ENCODE data around the gene PANX2. TPM values are rescaled to one million over a fixed set of nuclear protein-coding genes. Genes with fewer than 3 reads are reported as not detected.
A peak's percentile ranks its signal among the peaks of the same experiment; 100 is the strongest.

PANX2 gene
- total and polyA plus RNA-seq, 2 of the 13 experiments (the other 11 are each of a cell fraction or from before 2014, with no cell fraction given), result 0.15 to 1.1 TPM

DNA sequence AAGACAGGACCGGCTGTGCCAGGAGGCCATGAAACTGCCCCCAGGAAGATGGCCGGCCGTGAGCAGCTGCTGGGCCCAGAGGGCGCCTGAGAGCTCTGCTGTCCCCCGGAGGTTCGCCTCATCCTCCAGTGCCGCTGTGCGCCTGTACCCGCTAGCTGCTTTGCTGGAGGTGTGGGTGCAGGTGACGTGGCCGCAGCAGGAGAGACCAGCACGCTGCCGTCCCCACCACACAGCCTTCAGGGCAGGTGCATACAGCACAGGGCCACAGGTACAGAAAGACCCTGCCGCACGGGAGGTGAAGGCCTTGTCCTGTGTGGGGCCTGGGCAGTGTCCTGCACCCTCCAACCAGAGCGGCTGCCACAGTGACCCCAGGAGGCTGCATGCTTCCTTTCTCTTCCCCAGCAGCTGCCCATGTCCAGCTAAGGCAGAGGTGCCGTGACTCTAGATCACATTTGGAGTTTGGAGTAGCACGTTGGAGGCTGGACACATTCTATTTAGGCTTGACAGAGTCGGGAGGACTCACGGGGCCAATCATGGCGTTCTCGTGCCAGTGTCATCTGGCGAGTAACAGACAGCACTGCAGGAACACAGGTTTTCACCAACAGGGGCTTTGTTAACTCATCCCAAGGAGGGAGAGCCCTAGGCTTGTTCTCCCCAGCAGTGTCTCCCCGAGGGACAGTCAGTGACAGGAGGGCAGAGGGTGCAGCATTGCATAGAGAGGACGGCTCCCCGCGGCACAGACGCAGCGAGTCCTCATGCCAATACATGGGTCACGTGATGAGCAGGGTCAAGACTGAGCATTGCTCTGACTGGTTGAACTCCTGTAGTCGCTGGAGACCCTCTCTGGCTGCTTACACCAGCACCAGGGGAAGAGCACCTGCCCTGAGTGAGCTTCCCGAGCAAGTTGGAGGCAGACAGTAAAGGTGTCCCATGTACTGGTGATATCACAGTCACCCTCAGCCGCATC, 18.7 kb upstream of the PANX2 start:
- intact Hi-C loops (cut with micrococcal nuclease; ENCODE audit: unreplicated experiment) (no loop called here), in situ Hi-C loops (cut with HindIII; ENCODE audit: extremely low pct_ligation_motif_present, low pct_unique_long_range_greater_than_20kb) (no loop called here)
- H3K9me3 ChIP-seq (ENCODE audit: low read length), result no peaks in the 10 kb centered on the region
- peak overlapping the region; percentile 86 for H3K4me2 ChIP-seq (ENCODE audit: low read depth, low read length)
- CTCF ChIA-PET (ENCODE audit: low intra/inter-chr PET ratio, low total read pairs), result no interaction called here
- WGBS (ENCODE audit: low lambda C conversion rate), result 16% methylated on average over 7 of the region's 33 CpGs
- H3K9ac ChIP-seq (ENCODE audit: insufficient read depth, low read depth, low read length), result no peak overlapping the region
- peaks cover 0 to 48% of the 10 kb centered on the region in 2 experiments for H3K27me3 ChIP-seq (ENCODE audit: control insufficient read depth in 1 of 2, insufficient read depth in 2 of 2, low read length in 2 of 2)
- DNase-seq (ENCODE audit: low spot score) (no peak), FAIRE-seq (no peak), ATAC-seq (peak; percentile 63)
- H3K27ac ChIP-seq (ENCODE audit: extremely low read length, insufficient read depth, low read length), result no peak overlapping the region
- H3K4me3 ChIP-seq (replicated peaks in 1 of 3; ENCODE audit: insufficient read depth in 1 of 3, low read depth in 2 of 3, low read length in 3 of 3), result peak overlapping the region in 2 of 3 experiments; percentile 21 to 65; a peak in 5 of 6 replicates
- H3K4me1 ChIP-seq (ENCODE audit: insufficient read depth, low read length), result peaks cover 44% of the 10 kb centered on the region
- H2AFZ ChIP-seq (ENCODE audit: low read length), result no peak overlapping the region
- H3K79me2 ChIP-seq (ENCODE audit: insufficient read depth, low read length), result no peaks in the 10 kb centered on the region
- BruUV-seq (replicated peaks), result no TSS peak
- no peaks in the 10 kb centered on the region for H3K36me3 ChIP-seq (replicated peaks in 1 of 2; ENCODE audit: control insufficient read depth in 1 of 2, insufficient read depth in 2 of 2, low read length in 2 of 2)
- POLR2A ChIA-PET, result no interaction called here
- no peaks in the 10 kb centered on the region for H4K20me1 ChIP-seq (ENCODE audit: insufficient read depth, low read length)
- TF ChIP-seq, protein P1, sequence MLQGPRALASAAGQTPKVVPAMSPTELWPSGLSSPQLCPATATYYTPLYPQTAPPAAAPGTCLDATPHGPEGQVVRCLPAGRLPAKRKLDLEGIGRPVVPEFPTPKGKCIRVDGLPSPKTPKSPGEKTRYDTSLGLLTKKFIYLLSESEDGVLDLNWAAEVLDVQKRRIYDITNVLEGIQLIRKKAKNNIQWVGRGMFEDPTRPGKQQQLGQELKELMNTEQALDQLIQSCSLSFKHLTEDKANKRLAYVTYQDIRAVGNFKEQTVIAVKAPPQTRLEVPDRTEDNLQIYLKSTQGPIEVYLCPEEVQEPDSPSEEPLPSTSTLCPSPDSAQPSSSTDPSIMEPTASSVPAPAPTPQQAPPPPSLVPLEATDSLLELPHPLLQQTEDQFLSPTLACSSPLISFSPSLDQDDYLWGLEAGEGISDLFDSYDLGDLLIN (CRISPR knock-in tag; IDR thresholded peaks at IDR 0.05; ENCODE audit: borderline replicate concordance), result no peak
- TF ChIP-seq SP140L (CRISPR knock-in tag; IDR thresholded peaks at IDR 0.05; ENCODE audit: borderline replicate concordance) (no peak), HOXD1 (CRISPR knock-in tag; IDR thresholded peaks at IDR 0.05) (no peak), ZSCAN29 (CRISPR knock-in tag; conservative IDR thresholded peaks at IDR 0.05) (no peak), POLR2A (IDR thresholded peaks at IDR 0.05; ENCODE audit: insufficient read depth in 1 of 2, low read depth in 2 of 2, low read length in 2 of 2) (no peak), CHCHD3 (CRISPR knock-in tag; IDR thresholded peaks at IDR 0.05) (no peak), ZNF777 (CRISPR knock-in tag; IDR thresholded peaks at IDR 0.05) (peak; percentile 79), RFX1 (IDR thresholded peaks at IDR 0.05) (no peak), ZNF350 (CRISPR knock-in tag; IDR thresholded peaks at IDR 0.05; ENCODE audit: borderline replicate concordance, low read depth) (no peak), TP53 (CRISPR knock-in tag; conservative IDR thresholded peaks at IDR 0.05) (no peak), MAF1 (CRISPR knock-in tag; IDR thresholded peaks at IDR 0.05; ENCODE audit: borderline replicate concordance) (no peak), NR2F1 (CRISPR knock-in tag; IDR thresholded peaks at IDR 0.05) (no peak), ZBTB38 (CRISPR knock-in tag; IDR thresholded peaks at IDR 0.05) (0 out of 2 replicates have a peak, but pooled peaks have one; percentile 18), GLI4 (CRISPR knock-in tag; IDR thresholded peaks at IDR 0.05; ENCODE audit: borderline replicate concordance) (no peak)
- TF ChIP-seq, protein P2, sequence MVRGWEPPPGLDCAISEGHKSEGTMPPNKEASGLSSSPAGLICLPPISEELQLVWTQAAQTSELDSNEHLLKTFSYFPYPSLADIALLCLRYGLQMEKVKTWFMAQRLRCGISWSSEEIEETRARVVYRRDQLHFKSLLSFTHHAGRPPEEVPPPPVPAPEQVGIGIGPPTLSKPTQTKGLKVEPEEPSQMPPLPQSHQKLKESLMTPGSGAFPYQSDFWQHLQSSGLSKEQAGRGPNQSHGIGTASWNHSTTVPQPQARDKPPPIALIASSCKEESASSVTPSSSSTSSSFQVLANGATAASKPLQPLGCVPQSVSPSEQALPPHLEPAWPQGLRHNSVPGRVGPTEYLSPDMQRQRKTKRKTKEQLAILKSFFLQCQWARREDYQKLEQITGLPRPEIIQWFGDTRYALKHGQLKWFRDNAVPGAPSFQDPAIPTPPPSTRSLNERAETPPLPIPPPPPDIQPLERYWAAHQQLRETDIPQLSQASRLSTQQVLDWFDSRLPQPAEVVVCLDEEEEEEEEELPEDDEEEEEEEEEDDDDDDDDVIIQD (CRISPR knock-in tag; IDR thresholded peaks at IDR 0.05; ENCODE audit: low read depth), result no peak
- TF ChIP-seq, protein P3, sequence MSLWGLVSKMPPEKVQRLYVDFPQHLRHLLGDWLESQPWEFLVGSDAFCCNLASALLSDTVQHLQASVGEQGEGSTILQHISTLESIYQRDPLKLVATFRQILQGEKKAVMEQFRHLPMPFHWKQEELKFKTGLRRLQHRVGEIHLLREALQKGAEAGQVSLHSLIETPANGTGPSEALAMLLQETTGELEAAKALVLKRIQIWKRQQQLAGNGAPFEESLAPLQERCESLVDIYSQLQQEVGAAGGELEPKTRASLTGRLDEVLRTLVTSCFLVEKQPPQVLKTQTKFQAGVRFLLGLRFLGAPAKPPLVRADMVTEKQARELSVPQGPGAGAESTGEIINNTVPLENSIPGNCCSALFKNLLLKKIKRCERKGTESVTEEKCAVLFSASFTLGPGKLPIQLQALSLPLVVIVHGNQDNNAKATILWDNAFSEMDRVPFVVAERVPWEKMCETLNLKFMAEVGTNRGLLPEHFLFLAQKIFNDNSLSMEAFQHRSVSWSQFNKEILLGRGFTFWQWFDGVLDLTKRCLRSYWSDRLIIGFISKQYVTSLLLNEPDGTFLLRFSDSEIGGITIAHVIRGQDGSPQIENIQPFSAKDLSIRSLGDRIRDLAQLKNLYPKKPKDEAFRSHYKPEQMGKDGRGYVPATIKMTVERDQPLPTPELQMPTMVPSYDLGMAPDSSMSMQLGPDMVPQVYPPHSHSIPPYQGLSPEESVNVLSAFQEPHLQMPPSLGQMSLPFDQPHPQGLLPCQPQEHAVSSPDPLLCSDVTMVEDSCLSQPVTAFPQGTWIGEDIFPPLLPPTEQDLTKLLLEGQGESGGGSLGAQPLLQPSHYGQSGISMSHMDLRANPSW (CRISPR knock-in tag; IDR thresholded peaks at IDR 0.05; ENCODE audit: borderline replicate concordance), result no peak
- TF ChIP-seq, protein P4, sequence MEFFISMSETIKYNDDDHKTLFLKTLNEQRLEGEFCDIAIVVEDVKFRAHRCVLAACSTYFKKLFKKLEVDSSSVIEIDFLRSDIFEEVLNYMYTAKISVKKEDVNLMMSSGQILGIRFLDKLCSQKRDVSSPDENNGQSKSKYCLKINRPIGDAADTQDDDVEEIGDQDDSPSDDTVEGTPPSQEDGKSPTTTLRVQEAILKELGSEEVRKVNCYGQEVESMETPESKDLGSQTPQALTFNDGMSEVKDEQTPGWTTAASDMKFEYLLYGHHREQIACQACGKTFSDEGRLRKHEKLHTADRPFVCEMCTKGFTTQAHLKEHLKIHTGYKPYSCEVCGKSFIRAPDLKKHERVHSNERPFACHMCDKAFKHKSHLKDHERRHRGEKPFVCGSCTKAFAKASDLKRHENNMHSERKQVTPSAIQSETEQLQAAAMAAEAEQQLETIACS (CRISPR knock-in tag; IDR thresholded peaks at IDR 0.05), result no peak

Data from HepG2 (cell line).